WI38 (cell line): Measurements from ENCODE around the gene SKOR1.

Experiments used
- H3K4me3 ChIP-seq: 2 replicates; pipeline ENCODE4 v1.5.1; 2011; ENCODE audit warnings: low read depth, mild to moderate bottlenecking, control low read depth, low read length
- TF ChIP-seq, protein P1 (sequence below): IDR thresholded peaks from 2 replicates; pipeline ENCODE4 v1.5.1; 2012; ENCODE audit warnings: low read depth, mild to moderate bottlenecking, control low read depth, low read length

SKOR1 gene

DNA sequence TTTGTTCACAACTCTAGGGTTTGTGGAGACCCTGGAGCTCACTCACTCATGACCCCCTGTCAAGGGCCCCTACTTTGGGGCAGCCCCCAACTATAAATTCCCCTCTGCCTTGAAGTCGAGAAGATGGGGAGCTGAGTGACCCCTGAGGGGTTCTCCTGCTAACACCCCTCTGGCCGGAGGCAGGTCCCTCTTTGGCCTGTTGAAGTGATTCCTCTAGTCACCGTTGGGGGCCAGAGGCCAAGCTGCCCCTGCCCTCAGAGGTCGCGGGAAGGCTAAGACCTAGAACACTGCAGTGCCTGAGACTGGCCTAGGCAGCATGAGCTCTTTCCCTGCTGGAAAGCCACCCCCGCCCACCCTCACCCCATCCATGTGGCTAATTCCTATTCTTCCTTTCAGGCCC is 15.4 kb upstream of the SKOR1 start:
- no peak overlapping the region for H3K4me3 ChIP-seq
- TF ChIP-seq, protein P1, sequence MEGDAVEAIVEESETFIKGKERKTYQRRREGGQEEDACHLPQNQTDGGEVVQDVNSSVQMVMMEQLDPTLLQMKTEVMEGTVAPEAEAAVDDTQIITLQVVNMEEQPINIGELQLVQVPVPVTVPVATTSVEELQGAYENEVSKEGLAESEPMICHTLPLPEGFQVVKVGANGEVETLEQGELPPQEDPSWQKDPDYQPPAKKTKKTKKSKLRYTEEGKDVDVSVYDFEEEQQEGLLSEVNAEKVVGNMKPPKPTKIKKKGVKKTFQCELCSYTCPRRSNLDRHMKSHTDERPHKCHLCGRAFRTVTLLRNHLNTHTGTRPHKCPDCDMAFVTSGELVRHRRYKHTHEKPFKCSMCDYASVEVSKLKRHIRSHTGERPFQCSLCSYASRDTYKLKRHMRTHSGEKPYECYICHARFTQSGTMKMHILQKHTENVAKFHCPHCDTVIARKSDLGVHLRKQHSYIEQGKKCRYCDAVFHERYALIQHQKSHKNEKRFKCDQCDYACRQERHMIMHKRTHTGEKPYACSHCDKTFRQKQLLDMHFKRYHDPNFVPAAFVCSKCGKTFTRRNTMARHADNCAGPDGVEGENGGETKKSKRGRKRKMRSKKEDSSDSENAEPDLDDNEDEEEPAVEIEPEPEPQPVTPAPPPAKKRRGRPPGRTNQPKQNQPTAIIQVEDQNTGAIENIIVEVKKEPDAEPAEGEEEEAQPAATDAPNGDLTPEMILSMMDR, result no peak

DNA sequence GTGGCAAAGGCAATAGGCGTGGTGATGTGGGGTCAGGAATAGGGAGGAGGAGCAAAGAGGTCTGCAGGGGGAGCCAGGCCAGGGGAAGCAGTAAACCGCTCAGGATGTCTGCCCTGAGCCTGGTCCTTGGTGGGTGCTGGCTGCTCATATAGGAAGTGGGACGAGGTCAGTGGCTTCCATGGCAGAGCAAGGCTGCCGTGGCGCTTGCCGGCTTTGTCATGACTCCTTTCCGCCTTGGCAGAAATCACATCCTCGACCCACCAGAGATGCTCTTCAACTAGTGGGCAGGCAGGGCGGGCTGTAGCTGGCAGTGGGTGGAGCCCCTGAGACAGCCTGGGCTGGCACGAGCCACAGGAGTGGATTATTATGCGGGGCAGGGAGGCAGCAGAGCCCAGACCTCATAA is 13.1 kb upstream of the SKOR1 start:
- TF ChIP-seq, protein P1, result no peak
- H3K4me3 ChIP-seq, result no peak overlapping the region

DNA sequence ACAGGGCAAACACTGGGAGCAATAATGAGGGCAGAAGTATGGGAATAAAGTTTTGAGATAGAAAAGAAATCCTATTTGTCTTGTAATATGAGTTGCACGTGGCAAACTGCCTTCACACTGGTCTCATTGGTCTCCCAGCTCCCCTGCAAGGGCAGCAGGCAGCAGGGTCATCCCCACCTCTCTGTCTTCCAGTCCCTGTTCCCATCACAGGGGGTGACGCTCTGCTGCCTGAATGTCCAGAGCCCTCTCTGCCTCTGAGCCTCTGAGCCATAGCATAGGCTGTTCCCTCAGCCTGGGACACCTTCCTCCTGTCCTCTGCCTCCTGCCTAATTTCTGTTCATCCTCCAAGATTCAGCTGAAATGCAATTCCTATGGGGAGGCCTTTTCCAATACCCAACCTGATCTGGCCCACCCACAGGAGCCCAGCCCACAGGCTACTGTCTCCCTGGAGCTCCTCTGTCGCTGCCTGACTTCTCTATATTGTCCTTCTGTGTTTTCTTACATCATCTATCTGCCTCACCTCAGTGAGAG is 12.1 kb upstream of the SKOR1 start:
- H3K4me3 ChIP-seq, result no peak overlapping the region
- TF ChIP-seq, protein P1, result no peak

GRCh38 chr15:67815036-67815592 is 10.2 kb upstream of the SKOR1 start:
- TF ChIP-seq, protein P1, result no peak
- H3K4me3 ChIP-seq, result no peak overlapping the region

DNA sequence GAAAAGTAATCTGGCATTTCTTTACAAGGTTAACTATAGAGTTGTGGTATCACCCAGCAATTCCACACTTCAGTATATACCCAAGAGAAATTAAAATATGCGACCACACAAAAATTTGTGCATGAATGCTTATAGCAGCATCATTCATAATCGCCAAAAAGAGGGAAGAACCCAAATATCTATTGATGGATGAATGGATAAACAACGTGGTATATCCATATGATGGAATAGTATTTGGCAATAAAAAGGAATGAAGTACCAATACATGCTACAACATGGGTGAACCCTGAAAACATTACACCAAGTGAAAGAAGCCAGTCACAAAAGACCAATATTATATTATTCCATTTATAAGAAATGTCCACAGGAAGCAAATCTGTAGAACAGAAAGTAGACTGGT is 8.6 kb upstream of the SKOR1 start:
- TF ChIP-seq, protein P1, result no peak
- H3K4me3 ChIP-seq, result no peak overlapping the region

GRCh38 chr15:67818464-67818863 is 6.8 kb upstream of the SKOR1 start:
- TF ChIP-seq, protein P1, result no peak
- no peak overlapping the region for H3K4me3 ChIP-seq

DNA sequence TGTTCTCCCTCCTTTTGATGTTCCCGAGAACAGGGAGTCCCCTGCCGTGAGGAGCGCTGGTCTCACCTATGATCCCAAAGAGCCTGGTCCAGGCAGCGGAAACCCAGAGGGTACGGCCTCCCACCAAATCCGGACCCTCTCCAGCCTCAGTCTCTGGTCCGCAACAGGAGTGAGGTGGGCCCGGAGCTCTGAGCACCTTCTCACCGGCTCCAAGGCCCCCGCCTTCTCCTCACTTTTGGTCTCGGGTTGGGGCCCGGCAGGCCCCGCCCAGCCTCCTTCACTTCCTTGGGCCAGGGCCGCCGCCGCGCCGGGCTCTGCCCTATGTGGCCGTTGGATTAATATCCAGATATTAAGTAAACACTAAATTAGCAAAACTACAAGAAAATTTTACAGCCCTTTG is 5.7 kb upstream of the SKOR1 start:
- no peak overlapping the region for H3K4me3 ChIP-seq
- TF ChIP-seq, protein P1, result no peak
